Measurements from ENCODE around the gene CT45A7.
"Not testable (repeated sequence)": the region's sequence is repeated elsewhere in the genome, so short reads cannot be mapped to it uniquely, and the experiment has no call there.

DNA sequence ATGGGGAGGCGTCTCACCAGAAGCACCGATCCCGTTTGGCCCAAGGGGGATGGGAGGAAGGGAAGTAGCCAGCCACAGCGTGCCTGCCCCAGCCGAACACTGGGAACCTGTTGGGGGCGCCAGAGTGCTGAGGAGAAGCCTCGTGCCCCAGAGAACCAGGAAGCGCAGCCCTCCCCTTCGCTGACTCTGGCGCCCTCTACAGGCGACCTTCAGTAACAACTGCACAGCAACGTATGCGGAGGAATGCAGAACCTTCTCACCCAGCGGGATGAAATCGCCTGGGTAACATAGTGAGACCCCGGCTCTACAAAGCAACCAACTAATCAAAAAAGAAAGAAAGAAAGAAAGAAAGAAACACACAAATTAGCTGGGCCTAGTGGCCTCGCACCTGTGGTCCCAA, 17.4 kb upstream of the CT45A7 start, which contains the start of gene CT45A8:
- TF ChIP-seq, protein P1, sequence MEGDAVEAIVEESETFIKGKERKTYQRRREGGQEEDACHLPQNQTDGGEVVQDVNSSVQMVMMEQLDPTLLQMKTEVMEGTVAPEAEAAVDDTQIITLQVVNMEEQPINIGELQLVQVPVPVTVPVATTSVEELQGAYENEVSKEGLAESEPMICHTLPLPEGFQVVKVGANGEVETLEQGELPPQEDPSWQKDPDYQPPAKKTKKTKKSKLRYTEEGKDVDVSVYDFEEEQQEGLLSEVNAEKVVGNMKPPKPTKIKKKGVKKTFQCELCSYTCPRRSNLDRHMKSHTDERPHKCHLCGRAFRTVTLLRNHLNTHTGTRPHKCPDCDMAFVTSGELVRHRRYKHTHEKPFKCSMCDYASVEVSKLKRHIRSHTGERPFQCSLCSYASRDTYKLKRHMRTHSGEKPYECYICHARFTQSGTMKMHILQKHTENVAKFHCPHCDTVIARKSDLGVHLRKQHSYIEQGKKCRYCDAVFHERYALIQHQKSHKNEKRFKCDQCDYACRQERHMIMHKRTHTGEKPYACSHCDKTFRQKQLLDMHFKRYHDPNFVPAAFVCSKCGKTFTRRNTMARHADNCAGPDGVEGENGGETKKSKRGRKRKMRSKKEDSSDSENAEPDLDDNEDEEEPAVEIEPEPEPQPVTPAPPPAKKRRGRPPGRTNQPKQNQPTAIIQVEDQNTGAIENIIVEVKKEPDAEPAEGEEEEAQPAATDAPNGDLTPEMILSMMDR (conservative IDR thresholded peaks at IDR 0.05; ENCODE audit: low read length) = not testable (repeated sequence)
- TF ChIP-seq EZH2phosphoT487 (IDR thresholded peaks at IDR 0.05; ENCODE audit: borderline replicate concordance) = not testable (repeated sequence)

Data from Loucy (cell line).